KMS-11 (cell line): ENCODE measurements around the gene CD93.

Experiments used
- H2AFZ ChIP-seq: fragments of 200-600 bp; sonication (generic); 2 replicates; pipeline ENCODE4 v1.6.1; 2016; ENCODE audit warnings: antibody characterized with exemption, mixed run types, low read depth
- H3K27ac ChIP-seq: fragments of 200-600 bp; sonication (generic); 2 replicates; pipeline ENCODE4 v1.6.1; 2016; ENCODE audit warnings: mild to moderate bottlenecking, mixed run types
- H3K27me3 ChIP-seq: fragments of 200-600 bp; sonication (generic); 2 replicates; pipeline ENCODE4 v1.6.1; 2017; ENCODE audit warnings: mild to moderate bottlenecking, low read depth, mixed run types, moderate library complexity; ENCODE audit not compliant: insufficient read depth
- H3K36me3 ChIP-seq: fragments of 200-600 bp; sonication (generic); 2 replicates; pipeline ENCODE4 v1.6.1; 2017; ENCODE audit warnings: mild to moderate bottlenecking, mixed run types; ENCODE audit not compliant: insufficient read depth
- H3K4me1 ChIP-seq: fragments of 200-600 bp; sonication (generic); 2 replicates; pipeline ENCODE4 v1.6.1; 2016; ENCODE audit warnings: mild to moderate bottlenecking, low read depth, mixed run types; ENCODE audit not compliant: poor library complexity, severe bottlenecking
- H3K4me2 ChIP-seq: fragments of 200-600 bp; sonication (generic); 2 replicates; pipeline ENCODE4 v1.7.0; 2016; ENCODE audit warnings: mild to moderate bottlenecking, mixed run types
- H3K4me3 ChIP-seq: fragments of 200-600 bp; sonication (generic); IDR thresholded peaks from 2 replicates; pipeline ENCODE4 v1.6.1; 2017; ENCODE audit warnings: low read depth, low read length, mixed read lengths; ENCODE audit not compliant: insufficient read depth
- H3K79me2 ChIP-seq: fragments of 200-600 bp; sonication (generic); 2 replicates; pipeline ENCODE4 v1.6.1; 2016; ENCODE audit warnings: low read depth, mixed run types; ENCODE audit not compliant: insufficient read depth
- H3K9ac ChIP-seq: fragments of 200-600 bp; sonication (generic); 2 replicates; pipeline ENCODE4 v1.6.1; 2016; ENCODE audit warnings: mild to moderate bottlenecking, mixed run types
- H4K20me1 ChIP-seq: fragments of 200-600 bp; sonication (generic); 2 replicates; pipeline ENCODE4 v1.6.1; 2016; ENCODE audit warnings: mild to moderate bottlenecking, mixed run types; ENCODE audit not compliant: insufficient read depth
- CTCF ChIP-seq: fragments of 200-600 bp; sonication (generic); conservative IDR thresholded peaks from 2 replicates; pipeline ENCODE4 v1.6.1; 2017; ENCODE audit warnings: low read depth, mild to moderate bottlenecking, antibody characterized with exemption, low read length, moderate library complexity, mixed read lengths

CD93 gene

GRCh38 chr20:23080521-23080920, 5.6 kb downstream of the CD93 start:
- H3K9ac ChIP-seq = no peak overlapping the region
- H3K27me3 ChIP-seq = no peaks in the 10 kb centered on the region
- no peaks in the 10 kb centered on the region for H3K4me1 ChIP-seq
- no peak overlapping the region for H2AFZ ChIP-seq
- H3K4me2 ChIP-seq = no peak overlapping the region
- H3K36me3 ChIP-seq = no peaks in the 10 kb centered on the region
- no peak for TF ChIP-seq CTCF
- no peak overlapping the region for H3K27ac ChIP-seq
- H3K4me3 ChIP-seq = no peak overlapping the region
- H4K20me1 ChIP-seq = no peaks in the 10 kb centered on the region
- no peaks in the 10 kb centered on the region for H3K79me2 ChIP-seq

- Histone ChIP-seq H3K79me2 (no peaks in the 10 kb centered on the region), H3K4me2 (no peak overlapping the region), H4K20me1 (no peaks in the 10 kb centered on the region), H3K4me3 (no peak overlapping the region), H3K27me3 (no peaks in the 10 kb centered on the region), H3K9ac (no peak overlapping the region), H2AFZ (no peak overlapping the region), H3K27ac (no peak overlapping the region), H3K4me1 (no peaks in the 10 kb centered on the region), H3K36me3 (no peaks in the 10 kb centered on the region)
- TF ChIP-seq CTCF = no peak
Measured at GRCh38 chr20:23079926-23080325, 6.2 kb downstream of the CD93 start.

- H3K4me3 ChIP-seq = no peak overlapping the region
- no peaks in the 10 kb centered on the region for H4K20me1 ChIP-seq
- H3K27ac ChIP-seq = no peak overlapping the region
- no peak overlapping the region for H2AFZ ChIP-seq
- no peaks in the 10 kb centered on the region for H3K79me2 ChIP-seq
- TF ChIP-seq CTCF = no peak
- no peaks in the 10 kb centered on the region for H3K36me3 ChIP-seq
- no peak overlapping the region for H3K4me2 ChIP-seq
- H3K27me3 ChIP-seq = no peaks in the 10 kb centered on the region
- no peaks in the 10 kb centered on the region for H3K4me1 ChIP-seq
- no peak overlapping the region for H3K9ac ChIP-seq
Measured at GRCh38 chr20:23079016-23079351, 7.1 kb downstream of the CD93 start.

GRCh38 chr20:23078351-23079015, 7.6 kb downstream of the CD93 start:
- H3K9ac ChIP-seq = no peak overlapping the region
- no peaks in the 10 kb centered on the region for H3K4me1 ChIP-seq
- no peaks in the 10 kb centered on the region for H3K27me3 ChIP-seq
- no peak overlapping the region for H3K4me3 ChIP-seq
- no peaks in the 10 kb centered on the region for H4K20me1 ChIP-seq
- H3K36me3 ChIP-seq = no peaks in the 10 kb centered on the region
- no peak for TF ChIP-seq CTCF
- H3K27ac ChIP-seq = no peak overlapping the region
- no peak overlapping the region for H2AFZ ChIP-seq
- no peak overlapping the region for H3K4me2 ChIP-seq
- H3K79me2 ChIP-seq = no peaks in the 10 kb centered on the region
